Liver (tissue), 3 donors: ENCODE results near the gene COMTD1.

Experiments used
- ATF3 ChIP-seq: IDR thresholded peaks from 2 replicates; pipeline ENCODE4 v1.6.1; 2016; ENCODE audit warnings: antibody characterized with exemption
- CTCF ChIP-seq: fragments of 150-350 bp; IDR thresholded peaks from 2 replicates; pipeline ENCODE4 v1.5.1; 2017; ENCODE audit warnings: improper control_type of control experiment, low read depth, low read length; ENCODE audit not compliant: missing input control
- EGR1 ChIP-seq, 2 donors: IDR thresholded peaks; 2 replicates each; pipeline ENCODE4 v1.6.1; 2016 to 2018; ENCODE audit warnings: antibody characterized with exemption in 2 of 2, low read depth in 2 of 2
- YY1 ChIP-seq: IDR thresholded peaks from 2 replicates; pipeline ENCODE4 v1.6.1; 2016; ENCODE audit warnings: antibody characterized with exemption, mild to moderate bottlenecking
- donor health status: healthy.
- donor health status: healthy.

GRCh38 chr10:75233444-75234016, 2.2 kb downstream of the COMTD1 start:
- TF ChIP-seq ATF3 = no peak
- no peak for TF ChIP-seq CTCF
- TF ChIP-seq YY1 = no peak
- no peak for TF ChIP-seq EGR1 (IDR thresholded peaks at IDR 0.05; ENCODE audit: low read depth in 2 of 2)
